ENCODE data around the gene CRYGC.
"Not testable (repeated sequence)": the region's sequence is repeated elsewhere in the genome, so short reads cannot be mapped to it uniquely, and the experiment has no call there.

Gene CRYGC

GRCh38 chr2:208129744-208130711 lies at the start of gene CRYGC:
Gene CRYGC, minus strand, starts transcription at chr2:208129828. Its CDS starts 36 bp downstream, at chr2:208129792.
- peak; percentile 51 for DNase-seq (ENCODE audit: low spot score)

- no peak for DNase-seq (ENCODE audit: low spot score)
These were observed 49.5 kb upstream of the CRYGC start for GRCh38 chr2:208179028-208179609.

GRCh38 chr2:208175840-208176153 lies 46.2 kb upstream of the CRYGC start:
- no peak for DNase-seq (ENCODE audit: low spot score)

- DNase-seq (ENCODE audit: low spot score), result peak; percentile 79
These were observed 45.6 kb upstream of the CRYGC start for GRCh38 chr2:208175069-208175839.

- DNase-seq (ENCODE audit: low spot score), result no peak
These were observed 44.5 kb upstream of the CRYGC start for GRCh38 chr2:208174144-208174543.

GRCh38 chr2:208172125-208172524 lies 42.5 kb upstream of the CRYGC start:
- no peak for DNase-seq (ENCODE audit: low spot score)

GRCh38 chr2:208164951-208165755 lies 35.5 kb upstream of the CRYGC start:
- no peak for DNase-seq (ENCODE audit: low spot score)

GRCh38 chr2:208163489-208163888 lies 33.9 kb upstream of the CRYGC start, which contains the start of gene CRYGA:
Gene CRYGA, minus strand, starts transcription at chr2:208163589. Its CDS starts 33 bp downstream, at chr2:208163556.
- DNase-seq (ENCODE audit: low spot score), result no peak

GRCh38 chr2:208156439-208156838 lies 26.8 kb upstream of the CRYGC start:
- no peak for DNase-seq (ENCODE audit: low spot score)

GRCh38 chr2:208153156-208153555 lies 23.5 kb upstream of the CRYGC start:
- no peak for DNase-seq (ENCODE audit: low spot score)

GRCh38 chr2:208150956-208151355 lies 21.3 kb upstream of the CRYGC start:
- no peak for DNase-seq (ENCODE audit: low spot score)

GRCh38 chr2:208150094-208150493 lies 20.5 kb upstream of the CRYGC start:
- DNase-seq (ENCODE audit: low spot score), result no peak

GRCh38 chr2:208148803-208149202 lies 19.2 kb upstream of the CRYGC start:
- no peak for DNase-seq (ENCODE audit: low spot score)

GRCh38 chr2:208147759-208148158 lies 18.1 kb upstream of the CRYGC start:
- DNase-seq (ENCODE audit: low spot score), result no peak

- DNase-seq (ENCODE audit: low spot score), result no peak
These were observed 17.4 kb upstream of the CRYGC start for GRCh38 chr2:208147008-208147407.

GRCh38 chr2:208146006-208146405 lies 16.4 kb upstream of the CRYGC start, which contains the start of gene CRYGB:
Gene CRYGB, minus strand, starts transcription at chr2:208146158. Its CDS starts 38 bp downstream, at chr2:208146120.
- DNase-seq (ENCODE audit: low spot score), result no peak

GRCh38 chr2:208142925-208143799 lies 13.5 kb upstream of the CRYGC start:
- DNase-seq (ENCODE audit: low spot score), result no peak

GRCh38 chr2:208142240-208142924 lies 12.8 kb upstream of the CRYGC start:
- no peak for DNase-seq (ENCODE audit: low spot score)

GRCh38 chr2:208139447-208139846 lies 9.8 kb upstream of the CRYGC start:
- no peak for DNase-seq (ENCODE audit: low spot score)

GRCh38 chr2:208138334-208138733 lies 8.7 kb upstream of the CRYGC start:
- DNase-seq (ENCODE audit: low spot score), result not testable (repeated sequence)
